ENCODE results near the gene MSL1.

DNA sequence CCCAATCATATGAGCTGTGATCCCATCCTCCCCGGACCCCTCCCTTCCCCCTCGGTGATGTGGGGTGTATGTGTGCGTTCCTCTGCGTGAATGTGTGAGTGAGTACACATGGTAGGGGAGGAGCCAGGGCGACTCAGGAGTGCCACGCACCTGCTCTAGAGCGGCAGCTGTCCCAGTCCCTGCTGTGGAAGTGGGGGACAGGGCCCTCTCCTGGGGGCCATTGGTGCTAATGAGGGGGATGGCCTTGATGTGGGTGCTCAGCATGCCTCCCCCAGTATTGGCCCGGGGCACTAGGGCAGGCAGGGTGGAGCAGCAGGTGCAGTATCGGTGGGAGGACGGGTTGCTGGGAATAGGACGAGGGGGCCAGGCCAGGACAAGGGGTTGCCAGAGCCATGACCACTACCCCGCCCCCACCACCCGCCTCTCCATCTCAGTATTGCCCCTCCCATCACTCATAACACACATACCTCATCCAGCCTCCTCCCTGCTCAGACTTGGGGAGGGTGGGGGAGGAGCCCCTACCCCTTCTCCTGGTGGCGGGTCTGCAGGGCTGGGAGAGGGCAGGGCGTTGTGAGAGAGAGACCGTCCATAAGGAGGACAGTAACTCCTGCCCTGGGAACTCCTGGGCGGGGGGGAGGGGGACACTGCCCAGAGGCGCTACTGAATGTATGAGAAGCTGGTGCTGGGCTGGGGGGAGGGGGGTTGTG lies 29.9 kb upstream of the MSL1 start:
- TF ChIP-seq EP300 (conservative IDR thresholded peaks at IDR 0.05; ENCODE audit: poor library complexity, severe bottlenecking) = no peak
- TF ChIP-seq, protein P1, sequence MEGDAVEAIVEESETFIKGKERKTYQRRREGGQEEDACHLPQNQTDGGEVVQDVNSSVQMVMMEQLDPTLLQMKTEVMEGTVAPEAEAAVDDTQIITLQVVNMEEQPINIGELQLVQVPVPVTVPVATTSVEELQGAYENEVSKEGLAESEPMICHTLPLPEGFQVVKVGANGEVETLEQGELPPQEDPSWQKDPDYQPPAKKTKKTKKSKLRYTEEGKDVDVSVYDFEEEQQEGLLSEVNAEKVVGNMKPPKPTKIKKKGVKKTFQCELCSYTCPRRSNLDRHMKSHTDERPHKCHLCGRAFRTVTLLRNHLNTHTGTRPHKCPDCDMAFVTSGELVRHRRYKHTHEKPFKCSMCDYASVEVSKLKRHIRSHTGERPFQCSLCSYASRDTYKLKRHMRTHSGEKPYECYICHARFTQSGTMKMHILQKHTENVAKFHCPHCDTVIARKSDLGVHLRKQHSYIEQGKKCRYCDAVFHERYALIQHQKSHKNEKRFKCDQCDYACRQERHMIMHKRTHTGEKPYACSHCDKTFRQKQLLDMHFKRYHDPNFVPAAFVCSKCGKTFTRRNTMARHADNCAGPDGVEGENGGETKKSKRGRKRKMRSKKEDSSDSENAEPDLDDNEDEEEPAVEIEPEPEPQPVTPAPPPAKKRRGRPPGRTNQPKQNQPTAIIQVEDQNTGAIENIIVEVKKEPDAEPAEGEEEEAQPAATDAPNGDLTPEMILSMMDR (IDR thresholded peaks at IDR 0.05; ENCODE audit: poor library complexity, severe bottlenecking) = no peak
- TF ChIP-seq POLR2AphosphoS5 (IDR thresholded peaks at IDR 0.05) = no peak
